Epithelial cell of esophagus (primary cell): ENCODE measurements around the gene RAP1GAP2.
A peak's percentile ranks its signal among the peaks of the same experiment; 100 is the strongest.

Source experiments
- DNase-seq: peaks from one replicate; pipeline ENCODE4 v3.0.0; 2010; ENCODE audit warnings: low read depth
- H3K4me3 ChIP-seq: 2 replicates; pipeline ENCODE4 v1.5.1; 2011; ENCODE audit warnings: mild to moderate bottlenecking, low read length, control low read depth
- TF ChIP-seq, protein P1 (sequence below): IDR thresholded peaks from 2 replicates; pipeline ENCODE4 v1.5.1; 2011; ENCODE audit warnings: low read depth, mild to moderate bottlenecking, low read length, control low read depth, inconsistent platforms; ENCODE audit not compliant: insufficient read depth; ENCODE audit errors: missing control alignments

The RAP1GAP2 gene

GRCh38 chr17:3036800-3037199 is 240.6 kb downstream of the RAP1GAP2 start:
- DNase-seq = no peak
- TF ChIP-seq, protein P1, sequence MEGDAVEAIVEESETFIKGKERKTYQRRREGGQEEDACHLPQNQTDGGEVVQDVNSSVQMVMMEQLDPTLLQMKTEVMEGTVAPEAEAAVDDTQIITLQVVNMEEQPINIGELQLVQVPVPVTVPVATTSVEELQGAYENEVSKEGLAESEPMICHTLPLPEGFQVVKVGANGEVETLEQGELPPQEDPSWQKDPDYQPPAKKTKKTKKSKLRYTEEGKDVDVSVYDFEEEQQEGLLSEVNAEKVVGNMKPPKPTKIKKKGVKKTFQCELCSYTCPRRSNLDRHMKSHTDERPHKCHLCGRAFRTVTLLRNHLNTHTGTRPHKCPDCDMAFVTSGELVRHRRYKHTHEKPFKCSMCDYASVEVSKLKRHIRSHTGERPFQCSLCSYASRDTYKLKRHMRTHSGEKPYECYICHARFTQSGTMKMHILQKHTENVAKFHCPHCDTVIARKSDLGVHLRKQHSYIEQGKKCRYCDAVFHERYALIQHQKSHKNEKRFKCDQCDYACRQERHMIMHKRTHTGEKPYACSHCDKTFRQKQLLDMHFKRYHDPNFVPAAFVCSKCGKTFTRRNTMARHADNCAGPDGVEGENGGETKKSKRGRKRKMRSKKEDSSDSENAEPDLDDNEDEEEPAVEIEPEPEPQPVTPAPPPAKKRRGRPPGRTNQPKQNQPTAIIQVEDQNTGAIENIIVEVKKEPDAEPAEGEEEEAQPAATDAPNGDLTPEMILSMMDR = no peak
- H3K4me3 ChIP-seq = no peak overlapping the region

DNA sequence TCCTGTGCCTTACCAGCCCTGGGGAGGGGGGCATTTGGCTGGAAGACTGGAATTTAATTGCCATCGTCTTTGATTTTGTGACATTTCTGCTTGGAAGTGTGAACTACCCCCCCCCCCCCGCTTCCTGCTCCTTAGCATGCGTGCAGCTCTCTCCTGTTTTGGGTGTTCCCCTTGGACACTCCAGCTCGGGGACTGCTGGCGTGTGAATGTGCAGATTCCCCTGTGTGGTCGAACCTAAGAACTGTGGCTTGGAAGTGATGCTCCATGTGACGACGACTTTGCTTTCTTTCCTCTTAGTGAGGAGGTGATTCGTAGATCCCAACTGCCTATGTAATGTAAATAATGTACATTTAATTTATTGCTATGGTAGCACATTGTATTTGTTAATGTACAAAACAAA is 241.0 kb downstream of the RAP1GAP2 start:
- H3K4me3 ChIP-seq = no peak overlapping the region
- TF ChIP-seq, protein P1 = no peak
- DNase-seq = no peak

GRCh38 chr17:3038941-3039340 is 242.7 kb downstream of the RAP1GAP2 start:
- TF ChIP-seq, protein P1 = no peak
- H3K4me3 ChIP-seq = no peak overlapping the region
- no peak for DNase-seq

- H3K4me3 ChIP-seq = no peak overlapping the region
- TF ChIP-seq, protein P1 = no peak
- no peak for DNase-seq
These were observed 243.5 kb downstream of the RAP1GAP2 start for GRCh38 chr17:3039736-3040135.

- DNase-seq = no peak
- TF ChIP-seq, protein P1 = no peak
- H3K4me3 ChIP-seq = no peak overlapping the region
These were observed 244.6 kb downstream of the RAP1GAP2 start for GRCh38 chr17:3040882-3041281.

- TF ChIP-seq, protein P1 = peak; percentile 34
- no peak for DNase-seq
- no peak overlapping the region for H3K4me3 ChIP-seq
These were observed 247.6 kb downstream of the RAP1GAP2 start for GRCh38 chr17:3043737-3044365.

DNA sequence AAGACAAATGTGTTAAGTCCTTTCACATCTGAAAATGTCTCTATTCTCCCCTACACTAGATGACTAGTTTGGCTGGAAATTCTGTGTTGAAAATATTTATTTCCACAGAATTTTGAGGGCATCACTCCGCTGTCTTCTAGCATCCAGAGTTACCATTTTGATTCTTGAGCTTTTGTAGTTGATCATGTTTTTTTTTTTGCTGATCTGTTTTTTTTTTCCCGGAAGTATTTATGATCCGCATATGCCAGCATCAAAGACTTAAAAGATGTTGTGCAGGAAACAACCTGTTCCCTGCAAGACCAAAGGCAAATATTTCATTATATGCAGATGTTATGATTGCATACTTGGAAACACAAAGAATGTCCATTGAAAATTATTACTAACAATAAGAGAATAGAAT is 250.5 kb downstream of the RAP1GAP2 start:
- TF ChIP-seq, protein P1 = no peak
- no peak for DNase-seq

More for the DNA sequence above, 250.5 kb downstream of the RAP1GAP2 start:
- H3K4me3 ChIP-seq = no peak overlapping the region
